Adipocyte (in vitro differentiated cells): ENCODE measurements around the gene ABCC8.

Source experiments
- DNase-seq: peaks from one replicate; pipeline ENCODE4 v3.0.0-alpha.2; 2015; ENCODE audit warnings: low read depth
- H3K27me3 ChIP-seq: replicated peaks from 2 replicates; pipeline ENCODE4 v1.7.0; 2013; ENCODE audit warnings: mild to moderate bottlenecking, low read length, moderate library complexity; ENCODE audit not compliant: control insufficient read depth, insufficient read depth
- H3K36me3 ChIP-seq: 2 replicates; pipeline ENCODE4 v1.7.0; 2013; ENCODE audit warnings: low read length, mild to moderate bottlenecking, moderate library complexity; ENCODE audit not compliant: control insufficient read depth, insufficient read depth, severe bottlenecking
- H3K4me1 ChIP-seq: 2 replicates; pipeline ENCODE4 v1.7.0; 2013; ENCODE audit warnings: mild to moderate bottlenecking, low read length, moderate library complexity; ENCODE audit not compliant: control insufficient read depth, insufficient read depth
- H3K4me3 ChIP-seq: 2 replicates; pipeline ENCODE4 v1.7.0; 2013; ENCODE audit warnings: mild to moderate bottlenecking, low read length, moderate library complexity
- H3K9ac ChIP-seq: 2 replicates; pipeline ENCODE4 v1.7.0; 2013; ENCODE audit warnings: mild to moderate bottlenecking, low read length, moderate library complexity
- H3K9me3 ChIP-seq: 2 replicates; pipeline ENCODE4 v1.7.0; 2013; ENCODE audit warnings: mild to moderate bottlenecking, low read length, moderate library complexity; ENCODE audit not compliant: control insufficient read depth

Gene ABCC8

DNA sequence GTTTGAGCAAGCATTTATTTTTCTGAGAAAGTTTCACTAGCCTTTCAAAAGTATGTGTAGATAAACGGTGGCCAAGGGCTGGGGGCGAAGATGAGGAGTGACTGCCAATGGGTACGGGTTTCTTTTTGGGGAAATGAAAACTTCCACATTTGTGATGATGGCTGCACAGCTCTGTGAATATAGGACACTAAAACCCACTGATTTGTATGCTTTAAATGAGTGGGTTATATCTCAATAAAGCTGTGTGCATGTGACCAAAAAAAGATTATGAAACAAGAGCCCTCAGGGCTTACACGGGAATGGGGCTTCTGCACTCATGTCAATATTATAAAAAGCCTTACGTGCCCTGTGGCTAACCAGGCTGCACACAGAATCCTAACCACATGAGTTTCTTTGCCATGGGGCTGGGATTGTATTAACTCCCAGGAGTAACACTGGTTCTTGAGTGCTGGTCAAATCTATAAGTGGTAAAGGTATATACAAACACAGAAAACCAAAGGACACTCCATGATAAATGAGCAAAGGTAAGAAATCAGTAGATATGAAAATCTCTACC, 31.3 kb downstream of the ABCC8 start:
- Histone ChIP-seq H3K27me3 (peaks cover 71% of the 10 kb centered on the region), H3K9ac (no peak overlapping the region), H3K9me3 (peaks cover 13% of the 10 kb centered on the region), H3K36me3 (no peaks in the 10 kb centered on the region), H3K4me3 (no peak overlapping the region), H3K4me1 (no peaks in the 10 kb centered on the region)
- DNase-seq = no peak

DNA sequence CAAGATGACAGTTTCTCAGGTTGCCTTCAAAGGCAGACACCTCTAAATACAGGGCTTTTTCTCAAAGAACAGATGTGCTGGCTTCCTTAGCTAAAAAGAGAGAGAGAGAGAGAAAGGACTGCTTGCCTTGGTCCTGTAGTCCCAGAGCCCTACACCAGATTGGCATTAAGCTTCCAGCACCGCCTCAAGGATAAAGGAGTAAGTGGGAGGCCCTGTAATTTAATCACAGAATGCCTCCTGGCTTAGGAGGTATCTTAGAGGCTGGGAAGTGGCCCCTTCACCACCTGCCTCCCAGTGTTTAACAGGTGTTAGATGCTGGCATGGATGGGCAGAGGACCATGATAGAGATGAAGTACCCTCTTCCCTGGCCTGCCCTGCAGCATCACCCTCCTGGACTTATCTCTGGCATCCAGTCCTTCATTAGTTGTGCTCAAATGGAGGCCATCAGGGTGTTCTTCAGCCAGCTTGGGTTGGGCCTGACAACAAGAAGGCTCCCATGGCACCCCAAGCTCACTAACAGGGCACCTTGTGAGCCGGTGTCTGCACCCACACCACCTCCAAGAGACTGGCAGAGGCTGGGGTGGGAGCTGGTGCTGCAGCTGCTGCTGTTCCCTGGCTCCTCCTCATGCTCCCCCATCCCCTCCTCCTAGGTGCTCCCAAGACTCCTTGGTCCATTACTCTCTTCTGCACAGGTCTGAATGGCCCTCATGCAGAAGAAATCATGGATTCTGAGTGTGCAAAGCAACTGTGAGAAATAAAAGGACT, 32.5 kb downstream of the ABCC8 start:
- Histone ChIP-seq H3K4me1 (no peaks in the 10 kb centered on the region), H3K36me3 (no peaks in the 10 kb centered on the region), H3K27me3 (peaks cover 73% of the 10 kb centered on the region), H3K4me3 (no peak overlapping the region), H3K9me3 (peaks cover 13% of the 10 kb centered on the region), H3K9ac (no peak overlapping the region)
- no peak for DNase-seq

DNA sequence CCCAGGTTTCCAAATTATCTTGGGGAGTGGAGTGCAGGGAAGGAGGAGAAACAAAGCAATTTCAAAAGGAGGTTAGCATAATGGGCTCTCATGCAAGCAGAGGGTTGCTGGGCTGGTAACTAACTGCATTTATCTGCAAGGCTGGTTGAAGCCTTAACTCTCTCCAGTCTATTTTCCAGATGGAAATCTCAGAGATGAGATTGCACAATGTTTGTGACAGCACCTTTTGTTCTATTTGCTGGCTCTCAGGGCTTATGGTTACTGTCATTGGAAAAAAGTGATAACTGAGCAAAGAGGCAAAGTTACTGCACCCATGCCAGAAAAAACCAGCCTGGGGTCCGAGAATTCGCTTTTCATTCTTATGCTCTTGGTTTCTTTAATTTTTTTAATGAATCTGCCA, 33.2 kb downstream of the ABCC8 start:
- H3K4me3 ChIP-seq = no peak overlapping the region
- H3K4me1 ChIP-seq = no peaks in the 10 kb centered on the region
- no peaks in the 10 kb centered on the region for H3K36me3 ChIP-seq
- peaks cover 13% of the 10 kb centered on the region for H3K9me3 ChIP-seq
- no peak overlapping the region for H3K9ac ChIP-seq
- DNase-seq = no peak
- peaks cover 77% of the 10 kb centered on the region for H3K27me3 ChIP-seq

DNA sequence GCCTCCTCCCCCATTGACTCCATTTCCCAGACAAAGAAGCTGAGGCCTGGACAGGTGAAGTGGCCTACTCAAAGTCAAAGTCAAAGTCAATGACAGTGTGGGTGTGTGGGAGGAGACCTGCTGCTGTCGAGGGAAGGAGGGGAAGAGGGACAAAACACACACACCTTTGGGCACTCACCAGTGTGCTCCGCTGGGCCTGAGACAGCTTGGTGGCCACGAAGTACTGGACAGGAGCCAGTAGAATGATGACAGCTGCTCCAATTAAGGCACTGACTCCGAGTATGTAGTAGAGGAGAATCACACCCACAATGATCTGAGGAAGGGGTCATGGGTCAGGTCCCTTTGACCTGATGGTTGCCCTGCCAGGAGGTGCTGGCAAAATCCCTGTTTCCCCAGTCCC, 33.6 kb downstream of the ABCC8 start:
- Histone ChIP-seq H3K4me1 (no peaks in the 10 kb centered on the region), H3K9me3 (peaks cover 13% of the 10 kb centered on the region), H3K36me3 (no peaks in the 10 kb centered on the region), H3K9ac (no peak overlapping the region), H3K4me3 (no peak overlapping the region), H3K27me3 (peaks cover 77% of the 10 kb centered on the region)
- no peak for DNase-seq

DNA sequence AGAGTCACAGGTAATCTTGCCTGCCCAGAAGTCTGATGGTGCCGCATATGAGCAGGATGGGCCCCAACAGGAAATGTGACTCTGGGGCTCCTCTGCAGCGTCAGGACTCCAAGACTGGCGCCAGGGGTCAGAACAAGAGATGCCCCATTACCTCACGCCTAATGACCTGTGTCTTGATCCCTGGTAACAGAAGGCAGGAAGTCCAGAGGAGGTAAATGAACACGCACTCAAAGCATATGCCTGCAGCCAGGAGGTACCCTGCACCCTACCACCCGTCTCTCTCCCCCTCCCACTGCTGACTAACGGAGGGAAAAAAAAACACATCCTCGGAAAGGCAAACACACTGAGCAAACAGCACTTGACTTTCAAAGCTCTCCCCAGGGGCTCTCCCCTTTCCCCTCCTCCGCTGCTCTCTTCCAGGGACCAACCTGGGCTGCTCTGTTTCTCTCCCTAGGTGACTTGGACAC, 37.3 kb downstream of the ABCC8 start:
- no peaks in the 10 kb centered on the region for H3K36me3 ChIP-seq
- H3K4me1 ChIP-seq = no peaks in the 10 kb centered on the region
- no peak overlapping the region for H3K4me3 ChIP-seq
- peaks cover 13% of the 10 kb centered on the region for H3K9me3 ChIP-seq
- H3K27me3 ChIP-seq = peaks cover 53% of the 10 kb centered on the region
- no peak overlapping the region for H3K9ac ChIP-seq
- DNase-seq = no peak

DNA sequence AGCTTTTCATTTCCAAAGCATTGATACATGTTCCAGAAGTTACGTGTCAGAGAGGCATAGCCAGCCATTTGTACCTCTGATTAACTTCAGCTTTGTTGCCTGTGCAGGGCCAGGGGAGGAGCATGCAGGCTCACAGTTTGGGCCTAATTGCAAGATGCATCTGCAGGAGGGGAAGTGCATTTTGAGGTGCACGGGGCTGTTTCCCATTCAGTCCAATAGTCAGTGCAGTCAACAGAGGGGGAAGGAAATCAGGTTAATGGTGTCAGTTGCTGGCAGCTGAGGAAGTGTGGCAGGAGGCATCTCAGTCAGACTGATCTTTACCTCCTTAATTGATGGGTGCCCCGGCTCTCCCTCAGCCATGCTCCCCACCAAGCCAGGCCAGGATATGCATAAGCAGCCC, 39.3 kb downstream of the ABCC8 start:
- no peak for DNase-seq
- Histone ChIP-seq H3K9ac (no peak overlapping the region), H3K27me3 (peaks cover 54% of the 10 kb centered on the region), H3K36me3 (no peaks in the 10 kb centered on the region), H3K9me3 (peaks cover 13% of the 10 kb centered on the region), H3K4me3 (no peak overlapping the region), H3K4me1 (no peaks in the 10 kb centered on the region)

DNA sequence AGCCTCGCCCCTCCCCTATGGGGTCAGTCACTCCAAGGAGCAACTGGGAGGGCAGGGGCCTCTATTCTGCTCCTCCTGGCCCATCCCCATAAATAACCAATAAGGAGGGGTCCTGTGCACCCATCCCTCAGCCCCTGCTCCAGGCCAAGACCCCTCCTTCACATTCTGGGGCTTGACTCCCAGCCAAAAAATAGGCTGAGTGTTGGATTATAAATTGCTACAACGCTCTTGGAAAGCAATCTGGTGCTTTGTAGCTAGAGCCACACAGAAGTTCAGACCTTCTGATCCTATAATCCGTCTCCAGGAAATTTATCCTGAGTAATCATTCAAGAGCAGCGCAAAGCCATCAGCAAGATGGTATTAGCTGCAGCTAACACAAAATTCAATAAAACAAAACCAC, 42.5 kb downstream of the ABCC8 start:
- H3K4me1 ChIP-seq = no peaks in the 10 kb centered on the region
- H3K27me3 ChIP-seq = peaks cover 51% of the 10 kb centered on the region
- no peaks in the 10 kb centered on the region for H3K9me3 ChIP-seq
- no peaks in the 10 kb centered on the region for H3K36me3 ChIP-seq
- no peak overlapping the region for H3K4me3 ChIP-seq
- DNase-seq = no peak
- no peak overlapping the region for H3K9ac ChIP-seq

DNA sequence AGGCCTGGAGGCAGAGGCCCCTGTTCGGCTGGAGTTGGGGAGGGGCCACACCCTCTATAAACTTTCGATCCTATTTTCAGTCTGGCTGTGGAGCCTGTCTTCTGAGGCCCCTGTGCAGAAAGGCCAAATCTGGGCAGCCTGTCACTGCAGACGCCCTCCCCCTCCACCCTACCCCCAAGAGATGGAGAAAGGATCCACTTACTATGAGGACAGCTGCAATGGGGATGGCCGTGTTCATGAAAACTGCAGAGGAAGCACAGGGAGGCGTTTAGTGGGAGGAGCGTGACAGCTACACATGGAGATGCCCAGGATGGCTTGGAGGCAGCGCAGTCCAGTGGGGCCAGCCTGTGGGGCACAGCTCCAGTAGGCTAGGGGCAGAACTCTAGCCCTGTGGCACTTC, 44.6 kb downstream of the ABCC8 start:
- Histone ChIP-seq H3K4me1 (no peaks in the 10 kb centered on the region), H3K9ac (no peak overlapping the region), H3K36me3 (no peaks in the 10 kb centered on the region), H3K9me3 (no peaks in the 10 kb centered on the region), H3K4me3 (no peak overlapping the region), H3K27me3 (peaks cover 56% of the 10 kb centered on the region)
- no peak for DNase-seq

DNA sequence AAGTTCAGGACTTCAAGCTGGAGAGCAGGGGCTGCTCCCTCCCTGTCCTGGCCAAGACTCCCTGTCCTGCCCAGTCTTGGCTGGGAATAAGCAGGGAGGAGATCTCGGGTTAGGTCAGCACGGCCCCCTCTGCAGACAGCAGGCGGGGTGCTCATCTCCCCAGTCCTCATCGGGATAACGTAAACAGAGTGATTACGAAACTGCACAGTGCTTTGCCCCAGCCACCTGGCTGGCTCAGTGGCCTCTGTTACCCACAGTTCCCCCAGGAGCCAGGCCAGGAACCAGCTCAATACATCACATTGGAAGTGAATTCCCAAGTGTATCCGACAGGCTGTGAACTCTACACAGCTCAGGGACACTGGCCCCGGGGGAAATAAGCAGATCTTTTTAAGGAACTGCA, 45.5 kb downstream of the ABCC8 start:
- Histone ChIP-seq H3K9ac (no peak overlapping the region), H3K27me3 (peaks cover 61% of the 10 kb centered on the region), H3K9me3 (no peaks in the 10 kb centered on the region)

DNA sequence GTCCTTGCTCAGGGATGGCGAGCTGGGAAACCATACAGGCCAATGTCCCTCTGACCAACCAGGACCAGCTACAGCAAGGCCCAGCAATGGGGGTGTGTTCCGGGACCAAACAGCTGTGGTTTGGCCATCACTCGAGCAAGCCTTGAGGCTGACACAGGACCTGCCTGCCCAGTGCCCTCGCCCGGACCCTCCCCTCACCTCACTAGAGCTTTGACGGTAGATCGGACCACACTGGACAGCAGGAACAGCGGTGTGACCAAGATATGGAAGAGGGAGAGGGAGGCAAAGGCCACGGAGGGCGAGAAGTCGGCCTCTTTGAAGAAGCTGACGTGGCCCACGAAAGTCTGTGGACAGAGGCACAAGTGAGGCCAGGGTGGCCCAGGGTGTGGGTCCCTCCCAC, 46.0 kb downstream of the ABCC8 start:
- Histone ChIP-seq H3K9me3 (no peaks in the 10 kb centered on the region), H3K4me3 (no peak overlapping the region), H3K36me3 (no peaks in the 10 kb centered on the region), H3K27me3 (peaks cover 61% of the 10 kb centered on the region), H3K9ac (no peak overlapping the region), H3K4me1 (no peaks in the 10 kb centered on the region)
- DNase-seq = no peak

More for the DNA sequence above, 45.5 kb downstream of the ABCC8 start:
- no peak overlapping the region for H3K4me3 ChIP-seq
- no peak for DNase-seq
- H3K4me1 ChIP-seq = no peaks in the 10 kb centered on the region
- H3K36me3 ChIP-seq = no peaks in the 10 kb centered on the region

DNA sequence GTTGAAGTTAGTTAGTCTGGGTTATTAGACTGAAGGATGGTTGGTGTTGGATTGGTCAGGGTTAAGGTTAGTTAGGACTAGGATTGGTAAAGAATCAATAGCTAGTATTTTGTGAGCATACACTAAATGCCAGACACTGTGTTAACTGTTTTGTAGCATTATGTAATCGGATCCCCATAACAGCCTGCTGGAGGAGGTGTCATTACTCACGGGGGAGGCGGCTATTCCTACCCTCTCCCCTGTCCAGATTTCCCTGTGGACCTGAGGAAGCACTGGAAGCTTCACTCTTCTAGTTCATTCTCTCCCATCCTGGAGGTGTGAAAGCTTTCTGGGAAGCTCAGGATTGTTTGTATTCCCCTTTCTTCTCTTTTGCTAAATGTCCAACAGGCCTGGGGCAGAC, 47.7 kb downstream of the ABCC8 start:
- no peak for DNase-seq
- peaks cover 67% of the 10 kb centered on the region for H3K27me3 ChIP-seq
- no peaks in the 10 kb centered on the region for H3K9me3 ChIP-seq
- no peak overlapping the region for H3K4me3 ChIP-seq
- no peaks in the 10 kb centered on the region for H3K4me1 ChIP-seq
- H3K36me3 ChIP-seq = no peaks in the 10 kb centered on the region
- H3K9ac ChIP-seq = no peak overlapping the region
